RPMI8226 (cell line): ENCODE data around the gene HMGCS1.
"Not testable (repeated sequence)": the region's sequence is repeated elsewhere in the genome, so short reads cannot be mapped to it uniquely, and the experiment has no call there.

Source experiments
- DNase-seq: peaks from one replicate; pipeline ENCODE4 v3.0.0-alpha.2; 2015

Gene HMGCS1

GRCh38 chr5:43312076-43312661 lies 1.0 kb downstream of the HMGCS1 start:
- DNase-seq = peak; percentile 9

GRCh38 chr5:43309637-43310036 lies 3.6 kb downstream of the HMGCS1 start:
- DNase-seq = peak; percentile 13

GRCh38 chr5:43309122-43309521 lies 4.1 kb downstream of the HMGCS1 start:
- no peak for DNase-seq

- not testable (repeated sequence) for DNase-seq
These were observed 6.3 kb downstream of the HMGCS1 start for GRCh38 chr5:43306954-43307353.

GRCh38 chr5:43305948-43306565 lies 7.2 kb downstream of the HMGCS1 start:
- peak; percentile 69 for DNase-seq

DNA sequence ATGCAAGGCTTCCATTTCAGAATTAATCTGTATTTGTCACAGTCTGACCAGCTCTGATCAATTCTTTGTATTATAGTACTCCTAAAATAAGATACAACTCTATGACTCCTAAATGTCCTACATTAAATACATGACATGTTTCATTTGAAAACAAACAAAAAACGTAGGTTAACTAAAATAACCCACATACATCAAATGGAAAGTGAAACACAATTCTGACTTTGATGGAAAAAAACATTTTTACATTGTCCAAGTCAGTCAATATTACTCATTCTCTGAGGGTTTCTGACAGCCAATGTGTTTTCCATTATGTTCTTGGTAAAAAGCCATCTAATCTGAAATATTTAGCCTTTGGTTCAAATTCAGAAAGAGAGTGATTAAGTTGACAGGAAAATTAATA lies 8.7 kb downstream of the HMGCS1 start:
- no peak for DNase-seq

DNA sequence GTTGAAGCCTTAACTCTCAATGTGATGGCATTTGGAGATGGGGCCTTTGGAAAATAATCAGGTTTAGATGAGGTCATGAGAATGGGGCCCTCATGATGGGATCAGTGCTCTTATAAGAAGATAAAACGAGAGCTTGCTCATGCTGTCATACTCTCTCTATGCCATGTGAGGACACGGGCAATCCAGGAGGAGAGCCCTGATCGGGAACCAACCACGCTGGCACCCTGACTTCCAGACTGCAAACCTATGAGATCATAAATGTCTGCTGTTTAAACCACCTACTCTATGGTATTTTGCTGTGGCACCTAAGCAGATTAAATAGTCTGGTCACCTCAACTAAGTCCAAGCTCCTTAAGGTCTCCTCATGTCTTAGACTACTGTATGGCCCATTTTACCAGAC lies 10.0 kb downstream of the HMGCS1 start:
- no peak for DNase-seq

GRCh38 chr5:43302481-43302880 lies 10.7 kb downstream of the HMGCS1 start:
- DNase-seq = no peak

- no peak for DNase-seq
These were observed 11.5 kb downstream of the HMGCS1 start for GRCh38 chr5:43301653-43302091.

DNA sequence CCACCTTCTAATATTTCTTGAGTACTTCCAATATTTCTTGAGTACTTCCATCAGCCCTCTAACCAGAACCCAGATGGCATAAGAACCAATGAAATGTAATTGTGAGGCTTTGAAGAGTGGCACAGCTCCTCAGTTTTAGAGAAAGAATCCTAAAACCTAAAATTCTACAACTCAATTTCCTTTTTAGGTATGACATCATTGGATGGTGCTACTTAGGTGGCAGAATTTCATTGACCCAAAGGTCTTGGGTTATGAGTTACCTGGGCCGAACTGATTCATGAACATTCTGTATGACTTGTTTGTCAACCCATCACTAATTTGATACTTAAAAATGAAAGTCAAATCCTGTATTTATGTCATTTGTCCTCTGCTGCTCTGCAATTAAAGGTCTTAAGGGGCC lies 13.1 kb downstream of the HMGCS1 start:
- no peak for DNase-seq

GRCh38 chr5:43298443-43298842 lies 14.8 kb downstream of the HMGCS1 start:
- no peak for DNase-seq

GRCh38 chr5:43296835-43297234 lies 16.4 kb downstream of the HMGCS1 start:
- DNase-seq = no peak

DNA sequence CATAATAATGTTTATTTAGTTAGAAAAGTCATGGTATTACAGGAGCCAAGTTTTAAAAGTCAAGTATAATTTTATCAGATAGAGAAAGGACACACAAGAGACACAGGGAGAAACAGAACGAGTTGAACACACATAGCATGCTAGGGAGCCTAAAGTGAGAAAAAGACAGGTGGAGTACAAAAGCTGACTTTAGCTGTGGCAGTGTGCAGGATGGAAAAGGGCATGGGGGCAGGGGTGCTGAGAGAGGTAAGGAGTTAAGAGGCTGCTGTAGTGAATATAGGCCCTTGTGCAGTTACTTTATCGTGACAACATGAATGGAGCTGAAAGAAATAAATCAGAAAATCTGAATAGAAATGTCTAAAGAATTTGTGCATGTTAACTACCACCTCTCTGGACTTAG lies 18.0 kb downstream of the HMGCS1 start:
- DNase-seq = no peak

DNA sequence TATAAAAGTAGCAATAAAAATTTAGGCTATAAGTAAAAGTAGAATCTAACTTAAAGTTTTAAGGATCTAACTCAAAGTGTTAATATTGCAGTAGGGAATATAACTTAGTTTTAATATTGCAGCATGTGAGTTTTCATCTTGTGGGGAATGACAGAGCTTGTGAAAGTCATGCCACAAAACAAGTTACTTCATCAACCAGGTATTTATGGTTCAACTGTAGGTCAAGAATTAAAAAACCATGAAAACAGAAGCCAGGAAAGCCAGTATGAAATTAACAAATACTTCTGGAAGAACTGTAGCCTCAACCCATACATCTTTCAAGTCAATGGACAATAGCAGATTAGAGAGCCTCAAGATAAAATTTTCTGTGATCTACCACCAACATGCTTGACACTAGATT lies 19.0 kb downstream of the HMGCS1 start:
- no peak for DNase-seq

GRCh38 chr5:43290726-43291125 lies 22.5 kb downstream of the HMGCS1 start:
- DNase-seq = no peak

DNA sequence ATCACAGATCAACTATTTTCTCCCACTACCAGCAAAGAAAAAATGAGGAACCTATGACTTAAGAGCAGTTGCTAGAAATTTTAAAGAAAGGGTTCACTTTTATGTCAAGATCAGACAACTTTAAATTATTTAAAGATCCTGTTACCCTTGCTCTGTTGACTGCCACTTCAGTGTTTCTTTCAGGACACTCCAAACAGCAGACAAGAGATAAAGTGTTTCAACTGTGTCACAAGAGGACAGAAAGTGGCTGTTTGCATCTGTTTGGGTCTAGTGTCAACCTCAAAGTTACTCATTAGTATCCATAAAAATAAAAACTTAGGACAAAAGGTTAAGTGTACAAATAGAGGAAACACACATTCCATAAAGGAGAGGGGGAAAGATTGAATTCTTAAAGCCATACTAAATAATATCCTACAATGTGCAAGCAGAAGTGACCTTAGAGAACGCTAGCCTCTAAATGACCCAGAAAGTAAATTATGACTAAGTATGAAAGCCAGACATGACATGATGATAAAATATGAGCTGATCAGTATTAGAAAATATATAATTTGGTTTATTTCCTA lies 24.9 kb downstream of the HMGCS1 start:
- DNase-seq = no peak

DNA sequence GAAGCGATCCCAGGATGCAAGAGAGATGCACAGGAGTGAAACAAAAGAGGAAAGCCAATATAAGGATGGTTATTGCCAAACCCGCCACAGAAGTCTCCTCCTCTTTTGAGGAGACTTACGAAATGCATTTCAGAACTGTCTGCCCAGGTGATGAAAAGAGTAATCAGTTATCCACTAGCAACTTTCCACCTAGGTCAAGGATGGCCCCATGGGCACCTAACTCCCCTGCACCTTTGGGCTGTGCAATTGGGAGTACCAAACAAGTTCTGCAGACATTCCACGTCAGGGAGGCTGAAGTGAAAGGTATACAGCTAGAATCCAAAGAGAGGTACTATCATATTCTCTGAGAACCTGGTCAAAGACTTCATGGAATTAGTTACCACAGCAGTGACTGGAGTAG lies 25.7 kb downstream of the HMGCS1 start:
- no peak for DNase-seq

GRCh38 chr5:43286623-43287022 lies 26.6 kb downstream of the HMGCS1 start:
- DNase-seq = no peak

GRCh38 chr5:43281840-43282658 lies 31.2 kb downstream of the HMGCS1 start:
- DNase-seq = no peak

GRCh38 chr5:43279548-43280274 lies 33.5 kb downstream of the HMGCS1 start:
- DNase-seq = no peak

DNA sequence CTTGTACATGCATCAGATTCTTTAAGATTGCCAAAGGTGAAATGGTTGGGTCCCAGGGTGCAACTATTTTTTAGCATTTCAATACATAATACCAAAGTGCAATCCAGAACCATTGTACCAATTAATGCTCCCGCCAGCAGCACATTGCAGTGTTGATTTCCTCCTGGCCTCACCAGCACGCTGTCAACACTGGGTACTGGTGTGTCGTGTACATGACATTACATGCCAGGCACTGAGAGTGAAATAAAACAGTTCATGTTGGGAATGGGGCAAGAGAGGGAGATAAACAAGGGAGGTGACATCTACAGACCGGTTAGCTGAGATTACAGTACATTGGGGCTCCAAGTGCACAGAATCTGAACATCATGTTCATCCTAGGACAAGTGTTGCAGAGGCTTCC lies 37.8 kb downstream of the HMGCS1 start:
- no peak for DNase-seq

DNA sequence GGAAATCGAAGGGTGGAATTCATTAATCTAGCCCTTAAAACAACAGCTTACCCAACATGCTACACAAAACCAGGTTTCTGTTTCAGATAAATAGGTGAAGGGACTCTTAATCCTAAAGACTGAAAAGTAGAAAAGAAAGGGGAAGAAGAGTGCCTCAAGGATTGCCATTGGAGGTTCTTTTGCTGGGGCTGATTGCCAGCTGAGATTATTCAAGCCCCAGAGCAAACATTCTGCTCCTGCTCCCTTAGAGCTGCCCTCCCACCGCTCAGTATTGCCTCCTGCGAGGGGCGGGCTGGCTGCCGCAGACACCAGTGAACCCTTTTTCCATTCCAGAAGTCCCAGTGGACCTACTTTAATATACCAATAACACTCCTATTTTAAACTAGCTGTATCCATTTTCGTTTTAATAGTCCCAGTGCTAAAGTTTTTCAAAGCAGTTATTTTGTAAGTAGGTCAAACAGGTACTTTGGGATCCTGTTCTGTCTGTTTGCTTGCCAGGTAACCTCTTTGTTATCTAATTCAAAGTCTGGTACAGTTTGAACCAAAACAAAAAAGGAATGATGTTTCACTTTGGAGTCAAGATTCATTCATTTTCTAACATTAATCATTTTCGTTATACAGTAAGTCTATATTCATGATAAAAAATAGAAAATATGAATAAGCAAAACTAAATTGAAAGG lies 38.6 kb downstream of the HMGCS1 start:
- no peak for DNase-seq

DNA sequence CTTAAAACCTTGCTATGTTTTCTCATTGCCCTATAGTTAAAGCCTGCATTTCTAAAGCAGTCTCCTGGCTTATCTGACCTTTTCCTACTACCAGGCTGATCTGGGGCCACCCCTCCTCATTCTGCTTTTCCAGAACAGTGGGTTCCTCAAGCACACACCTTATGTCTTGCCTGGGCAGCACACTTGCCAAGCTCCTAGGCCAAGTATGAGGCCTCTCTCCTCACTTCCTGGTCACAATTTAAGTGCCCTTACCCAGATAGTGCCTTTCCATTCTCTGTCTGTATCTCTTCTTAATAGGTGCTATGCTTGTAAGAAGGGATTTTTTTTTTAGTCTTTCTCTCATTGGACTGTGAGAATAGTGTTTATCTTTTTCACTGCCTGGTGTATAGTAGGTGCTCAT lies 39.7 kb downstream of the HMGCS1 start:
- DNase-seq = no peak
